ENCODE measurements around the gene PHYH. TPM values are rescaled to one million over a fixed set of nuclear protein-coding genes. Genes with fewer than 3 reads are reported as not detected.

The PHYH gene
- total and polyA plus RNA-seq, 4 donors, result 21.0 to 66.7 (median 29.4) TPM

GRCh38 chr10:13310518-13311176, 10.8 kb upstream of the PHYH start:
- Histone ChIP-seq H3K4me1 (ENCODE audit: control insufficient read depth in 1 of 2, insufficient read depth in 2 of 2, low read length in 2 of 2) (no peaks in the 10 kb centered on the region), H3K4me3 (ENCODE audit: low read length in 2 of 2) (no peak overlapping the region), H3K9me3 (ENCODE audit: control insufficient read depth, low read length) (no peaks in the 10 kb centered on the region), H3K36me3 (ENCODE audit: control insufficient read depth in 1 of 2, insufficient read depth in 2 of 2, low read length in 1 of 2) (no peaks in the 10 kb centered on the region), H3K27me3 (ENCODE audit: control insufficient read depth in 1 of 2, insufficient read depth in 2 of 2, low read length in 1 of 2) (no peaks in the 10 kb centered on the region), H3K27ac (ENCODE audit: low read depth in 1 of 2, low read length in 2 of 2) (no peak overlapping the region)
- 89% methylated on average over 7 of the region's 7 CpGs for WGBS, 2 donors
- ATAC-seq (ENCODE audit: low FRiP score) (no peak), DNase-seq (no peak)
- intact Hi-C loops (cut with DNase I), result no loop called here

GRCh38 chr10:13309792-13310191, 9.9 kb upstream of the PHYH start:
- Histone ChIP-seq H3K27ac (ENCODE audit: low read depth in 1 of 2, low read length in 2 of 2) (no peak overlapping the region), H3K9me3 (ENCODE audit: control insufficient read depth, low read length) (no peaks in the 10 kb centered on the region), H3K4me1 (ENCODE audit: control insufficient read depth in 1 of 2, insufficient read depth in 2 of 2, low read length in 2 of 2) (no peaks in the 10 kb centered on the region), H3K4me3 (ENCODE audit: low read length in 2 of 2) (no peak overlapping the region), H3K36me3 (ENCODE audit: control insufficient read depth in 1 of 2, insufficient read depth in 2 of 2, low read length in 1 of 2) (no peaks in the 10 kb centered on the region), H3K27me3 (ENCODE audit: control insufficient read depth in 1 of 2, insufficient read depth in 2 of 2, low read length in 1 of 2) (no peaks in the 10 kb centered on the region)
- ATAC-seq (ENCODE audit: low FRiP score) (no peak), DNase-seq (no peak)
- intact Hi-C loops (cut with DNase I), result no loop called here
- 93 to 94% methylated on average over 2 of the region's 2 CpGs for WGBS, 2 donors

GRCh38 chr10:13308096-13308495, 8.2 kb upstream of the PHYH start:
- Histone ChIP-seq H3K9me3 (ENCODE audit: control insufficient read depth, low read length) (no peaks in the 10 kb centered on the region), H3K4me3 (ENCODE audit: low read length in 2 of 2) (no peak overlapping the region), H3K36me3 (ENCODE audit: control insufficient read depth in 1 of 2, insufficient read depth in 2 of 2, low read length in 1 of 2) (no peaks in the 10 kb centered on the region), H3K4me1 (ENCODE audit: control insufficient read depth in 1 of 2, insufficient read depth in 2 of 2, low read length in 2 of 2) (no peaks in the 10 kb centered on the region), H3K27ac (ENCODE audit: low read depth in 1 of 2, low read length in 2 of 2) (no peak overlapping the region), H3K27me3 (ENCODE audit: control insufficient read depth in 1 of 2, insufficient read depth in 2 of 2, low read length in 1 of 2) (no peaks in the 10 kb centered on the region)
- 71 to 77% methylated on average over 6 of the region's 6 CpGs for WGBS, 2 donors
- ATAC-seq (ENCODE audit: low FRiP score), result no peak
- intact Hi-C loops (cut with DNase I), result no loop called here
- no peak for DNase-seq

GRCh38 chr10:13306103-13306502, 6.2 kb upstream of the PHYH start:
- no peak for ATAC-seq (ENCODE audit: low FRiP score)
- no peak overlapping the region for H3K27ac ChIP-seq (ENCODE audit: low read depth in 1 of 2, low read length in 2 of 2)
- no peaks in the 10 kb centered on the region for H3K9me3 ChIP-seq (ENCODE audit: control insufficient read depth, low read length)
- WGBS, 2 donors, result 90% methylated on average over 6 of the region's 6 CpGs
- no peaks in the 10 kb centered on the region for H3K27me3 ChIP-seq (ENCODE audit: control insufficient read depth in 1 of 2, insufficient read depth in 2 of 2, low read length in 1 of 2)
- no peak for DNase-seq
- no peaks in the 10 kb centered on the region for H3K36me3 ChIP-seq (ENCODE audit: control insufficient read depth in 1 of 2, insufficient read depth in 2 of 2, low read length in 1 of 2)
- H3K4me3 ChIP-seq (ENCODE audit: low read length in 2 of 2), result no peak overlapping the region
- no peaks in the 10 kb centered on the region for H3K4me1 ChIP-seq (ENCODE audit: control insufficient read depth in 1 of 2, insufficient read depth in 2 of 2, low read length in 2 of 2)
- intact Hi-C loops (cut with DNase I), result no loop called here

- no peaks in the 10 kb centered on the region for H3K27me3 ChIP-seq (ENCODE audit: control insufficient read depth in 1 of 2, insufficient read depth in 2 of 2, low read length in 1 of 2)
- no peaks in the 10 kb centered on the region for H3K36me3 ChIP-seq (ENCODE audit: control insufficient read depth in 1 of 2, insufficient read depth in 2 of 2, low read length in 1 of 2)
- H3K4me3 ChIP-seq (ENCODE audit: low read length in 2 of 2), result no peak overlapping the region
- ATAC-seq (ENCODE audit: low FRiP score) (no peak), DNase-seq (no peak)
- intact Hi-C loops (cut with DNase I), result loop anchor here (1.0 to 2.0 kb wide), 2 partner anchors 44 to 142 kb away; partner anchors contain the start of gene MCM10 (in 2 of the 2)
- no peaks in the 10 kb centered on the region for H3K9me3 ChIP-seq (ENCODE audit: control insufficient read depth, low read length)
- no peak overlapping the region for H3K27ac ChIP-seq (ENCODE audit: low read depth in 1 of 2, low read length in 2 of 2)
- no peaks in the 10 kb centered on the region for H3K4me1 ChIP-seq (ENCODE audit: control insufficient read depth in 1 of 2, insufficient read depth in 2 of 2, low read length in 2 of 2)
- WGBS, 2 donors, result 83 to 84% methylated on average over 23 of the region's 23 CpGs
These were observed 3.1 kb upstream of the PHYH start for GRCh38 chr10:13302821-13303555.

- DNase-seq (no peak), ATAC-seq (ENCODE audit: low FRiP score) (no peak)
- peak overlapping the region; percentile 75 for H3K4me3 ChIP-seq (ENCODE audit: low read length in 2 of 2)
- whole genome bisulfite sequencing, 2 donors, result 26 to 33% methylated on average over 18 to 20 of the region's 20 CpGs
- no peaks in the 10 kb centered on the region for H3K4me1 ChIP-seq (ENCODE audit: control insufficient read depth in 1 of 2, insufficient read depth in 2 of 2, low read length in 2 of 2)
- no peaks in the 10 kb centered on the region for H3K9me3 ChIP-seq (ENCODE audit: control insufficient read depth, low read length)
- H3K36me3 ChIP-seq (ENCODE audit: control insufficient read depth in 1 of 2, insufficient read depth in 2 of 2, low read length in 1 of 2), result no peaks in the 10 kb centered on the region
- intact Hi-C loops (cut with DNase I), result no loop called here
- no peaks in the 10 kb centered on the region for H3K27me3 ChIP-seq (ENCODE audit: control insufficient read depth in 1 of 2, insufficient read depth in 2 of 2, low read length in 1 of 2)
- peak overlapping the region; percentile 84 to 98 for H3K27ac ChIP-seq (ENCODE audit: low read depth in 1 of 2, low read length in 2 of 2)
These were observed 972 bp downstream of the PHYH start for GRCh38 chr10:13298748-13299436.

- Histone ChIP-seq H3K9me3 (ENCODE audit: control insufficient read depth, low read length) (no peaks in the 10 kb centered on the region), H3K36me3 (ENCODE audit: control insufficient read depth in 1 of 2, insufficient read depth in 2 of 2, low read length in 1 of 2) (no peaks in the 10 kb centered on the region), H3K4me3 (ENCODE audit: low read length in 2 of 2) (no peak overlapping the region), H3K27ac (ENCODE audit: low read depth in 1 of 2, low read length in 2 of 2) (no peak overlapping the region), H3K4me1 (ENCODE audit: control insufficient read depth in 1 of 2, insufficient read depth in 2 of 2, low read length in 2 of 2) (no peaks in the 10 kb centered on the region), H3K27me3 (ENCODE audit: control insufficient read depth in 1 of 2, insufficient read depth in 2 of 2, low read length in 1 of 2) (no peaks in the 10 kb centered on the region)
- DNase-seq (no peak), ATAC-seq (ENCODE audit: low FRiP score) (no peak)
- intact Hi-C loops (cut with DNase I), result no loop called here
- WGBS, 2 donors, result 95 to 97% methylated on average over 7 to 10 of the region's 10 CpGs
These were observed 3.4 kb downstream of the PHYH start for GRCh38 chr10:13296476-13296875.

GRCh38 chr10:13294784-13295183, 5.1 kb downstream of the PHYH start:
- ATAC-seq (ENCODE audit: low FRiP score) (no peak), DNase-seq (no peak)
- H3K27ac ChIP-seq (ENCODE audit: low read depth in 1 of 2, low read length in 2 of 2), result no peak overlapping the region
- no peaks in the 10 kb centered on the region for H3K4me1 ChIP-seq (ENCODE audit: control insufficient read depth in 1 of 2, insufficient read depth in 2 of 2, low read length in 2 of 2)
- no peak overlapping the region for H3K4me3 ChIP-seq (ENCODE audit: low read length in 2 of 2)
- H3K27me3 ChIP-seq (ENCODE audit: control insufficient read depth in 1 of 2, insufficient read depth in 2 of 2, low read length in 1 of 2), result no peaks in the 10 kb centered on the region
- 95% methylated on average over 2 of the region's 2 CpGs for WGBS, 2 donors
- no peaks in the 10 kb centered on the region for H3K36me3 ChIP-seq (ENCODE audit: control insufficient read depth in 1 of 2, insufficient read depth in 2 of 2, low read length in 1 of 2)
- intact Hi-C loops (cut with DNase I), result no loop called here
- no peaks in the 10 kb centered on the region for H3K9me3 ChIP-seq (ENCODE audit: control insufficient read depth, low read length)

Measured in aorta (tissue), 5 donors.